HG03469 (cell line): ENCODE measurements around the gene CD34.

ENCODE experiments used
- ATAC-seq: cut with Tn5 transposase; IDR thresholded peaks from one replicate; pipeline ENCODE4 v1.9.1; 2021; ENCODE audit warnings: mild to moderate bottlenecking, moderate library complexity, moderate number of reproducible peaks; ENCODE audit not compliant: unreplicated experiment

CD34 gene

DNA sequence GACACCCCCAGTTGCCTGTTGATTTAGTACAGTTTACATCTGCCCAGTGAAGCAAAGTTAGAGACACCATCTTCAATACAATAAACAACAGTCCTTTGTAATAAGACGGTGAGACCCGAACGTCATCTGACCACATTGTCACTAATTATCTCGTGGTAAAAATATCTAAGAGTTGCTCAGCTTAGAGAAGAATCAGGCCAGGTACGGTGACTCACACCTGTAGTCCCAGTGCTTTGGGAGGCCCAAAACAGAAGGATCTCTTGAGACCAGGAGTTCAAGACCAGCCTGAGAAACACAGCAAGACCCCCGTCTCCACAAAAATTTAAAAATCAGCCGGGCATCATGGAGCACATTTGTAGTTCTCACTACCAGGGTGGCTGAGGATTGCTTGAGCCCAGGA is 53.5 kb downstream of the CD34 start:
- no peak for ATAC-seq

- ATAC-seq = no peak
Observed at GRCh38 chr1:207856276-207857023, 54.5 kb downstream of the CD34 start.

DNA sequence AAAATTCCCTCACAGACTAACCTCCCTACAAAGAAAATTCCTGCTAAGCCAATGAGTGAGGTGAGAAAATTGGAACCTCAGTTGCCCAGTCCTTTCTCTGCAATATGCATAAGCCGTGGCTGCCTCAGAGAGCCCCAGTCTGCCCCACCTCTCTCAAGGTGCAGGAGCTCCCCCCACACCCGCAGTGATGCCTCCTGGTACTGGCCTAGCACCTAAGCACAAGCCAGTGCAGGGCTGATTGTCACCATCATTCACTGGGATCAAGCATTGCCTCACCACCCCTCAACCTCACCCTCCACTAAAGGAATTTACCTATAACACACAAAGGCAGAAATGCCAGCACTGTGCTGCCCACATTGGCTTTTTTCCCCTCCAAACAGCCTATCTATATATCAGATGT is 56.9 kb downstream of the CD34 start:
- no peak for ATAC-seq

DNA sequence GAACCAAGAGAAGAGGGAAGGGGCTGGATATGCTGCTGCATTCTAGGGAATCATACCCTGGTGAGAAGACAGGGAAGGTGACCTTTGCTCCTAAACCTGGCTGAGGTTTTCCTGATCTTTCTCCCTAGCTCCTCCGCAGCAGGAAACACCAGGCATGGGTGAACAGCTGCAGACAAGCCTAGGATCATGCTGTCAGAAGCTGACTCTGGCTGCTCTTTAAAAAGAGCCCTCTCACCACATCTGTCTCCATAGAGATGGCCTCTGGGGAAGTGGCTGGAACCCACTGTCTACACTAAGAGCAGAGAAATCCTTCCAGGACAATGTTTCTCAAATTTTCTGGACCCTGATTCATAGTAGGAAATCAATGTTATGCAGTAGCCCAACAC is 57.6 kb downstream of the CD34 start:
- no peak for ATAC-seq

- ATAC-seq = no peak
Observed at GRCh38 chr1:207852576-207853371, 58.2 kb downstream of the CD34 start.

GRCh38 chr1:207851696-207852095 is 59.2 kb downstream of the CD34 start:
- no peak for ATAC-seq

DNA sequence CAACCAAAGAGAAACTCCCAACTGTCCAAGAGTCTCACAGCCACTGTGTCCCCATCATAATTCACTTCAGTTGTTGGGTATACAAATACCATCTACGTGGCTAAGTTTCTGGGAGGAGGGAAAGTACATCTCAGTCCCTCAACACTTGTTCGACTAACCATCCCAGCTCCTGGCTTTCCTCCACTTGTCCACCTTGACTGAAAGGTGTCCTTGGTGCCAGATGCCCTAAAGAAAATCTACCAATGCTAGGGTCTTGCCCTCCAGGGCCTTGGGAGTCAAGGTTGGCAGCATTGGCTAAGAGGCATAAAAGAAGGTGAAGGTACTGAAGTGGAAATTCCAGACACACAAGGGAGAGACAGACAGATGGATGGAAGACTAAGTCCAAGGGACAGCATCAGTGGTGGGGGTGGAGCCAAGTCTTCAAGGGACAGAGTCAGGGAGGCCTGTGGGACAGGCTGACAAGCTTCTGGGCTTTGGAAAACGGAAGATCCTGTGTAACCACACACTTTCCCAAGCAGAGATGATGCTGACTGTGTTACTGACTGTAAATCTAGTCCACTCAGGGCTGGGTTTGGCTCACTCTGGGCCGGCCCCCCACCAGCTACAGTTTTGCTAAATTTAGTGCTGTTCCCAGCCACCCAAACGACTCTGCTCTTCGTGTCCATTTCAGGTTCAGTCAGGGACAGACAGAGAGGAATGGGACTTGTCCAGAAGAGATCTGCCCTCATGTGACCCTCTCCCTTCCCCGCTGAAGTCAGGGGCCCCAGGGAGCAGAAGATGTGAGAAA is 60.1 kb downstream of the CD34 start:
- no peak for ATAC-seq

DNA sequence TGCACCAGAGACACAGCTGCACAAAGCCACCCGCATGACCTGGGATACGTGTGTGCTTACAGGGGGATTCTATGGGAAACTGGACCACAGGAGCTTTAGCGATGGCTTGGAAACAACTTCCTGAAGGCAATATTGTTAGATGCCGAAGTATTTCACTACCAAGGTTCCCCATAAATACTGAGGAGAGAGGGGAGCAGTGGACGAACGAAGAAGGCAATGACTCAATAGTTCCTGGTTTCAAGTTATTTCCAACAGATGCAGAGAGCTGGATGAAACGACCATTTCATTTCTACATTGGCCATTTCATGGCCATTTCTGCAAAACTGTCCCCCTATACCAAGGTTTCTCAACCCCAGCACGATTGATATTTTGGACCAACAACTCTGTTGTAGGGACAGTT is 61.3 kb downstream of the CD34 start:
- ATAC-seq = no peak

DNA sequence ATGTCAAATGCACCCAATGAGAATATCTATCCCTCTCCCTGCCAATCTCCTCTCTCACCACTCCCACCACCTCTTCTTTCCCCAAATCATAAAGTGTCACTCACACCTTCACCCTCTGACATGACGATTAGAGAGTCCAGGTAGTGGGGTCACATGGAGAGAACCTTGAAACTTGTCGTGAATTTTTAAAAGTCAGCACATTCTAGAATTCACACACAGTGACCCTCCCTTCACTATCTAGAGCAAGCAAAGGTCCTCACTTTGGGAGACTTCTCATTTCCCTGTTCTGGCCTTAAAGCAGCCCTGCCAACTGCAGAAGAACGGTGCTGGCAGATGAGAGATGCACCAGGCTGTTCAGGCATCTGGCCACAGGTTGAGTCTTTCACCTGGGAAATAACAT is 61.9 kb downstream of the CD34 start:
- no peak for ATAC-seq

GRCh38 chr1:207848234-207848633 is 62.7 kb downstream of the CD34 start:
- no peak for ATAC-seq

DNA sequence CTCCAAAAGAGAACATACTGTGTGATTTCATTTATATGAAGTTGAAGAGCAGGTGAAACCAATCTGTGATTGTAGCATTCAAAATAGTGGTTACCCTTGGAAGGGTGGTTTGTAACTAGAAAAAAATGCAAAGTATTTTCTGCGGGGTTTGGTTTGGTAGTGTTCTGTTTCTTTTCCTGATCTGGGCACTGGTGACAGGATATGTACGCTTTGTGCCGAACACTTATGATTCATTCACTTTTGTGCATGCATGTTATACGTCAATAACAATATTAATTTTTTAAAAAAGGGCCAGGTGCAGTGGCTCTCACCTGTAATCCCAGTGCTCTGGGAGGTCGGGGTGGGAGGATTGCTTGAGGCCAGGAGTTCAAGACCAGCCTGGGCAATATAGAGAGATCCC is 63.8 kb downstream of the CD34 start:
- ATAC-seq = no peak

DNA sequence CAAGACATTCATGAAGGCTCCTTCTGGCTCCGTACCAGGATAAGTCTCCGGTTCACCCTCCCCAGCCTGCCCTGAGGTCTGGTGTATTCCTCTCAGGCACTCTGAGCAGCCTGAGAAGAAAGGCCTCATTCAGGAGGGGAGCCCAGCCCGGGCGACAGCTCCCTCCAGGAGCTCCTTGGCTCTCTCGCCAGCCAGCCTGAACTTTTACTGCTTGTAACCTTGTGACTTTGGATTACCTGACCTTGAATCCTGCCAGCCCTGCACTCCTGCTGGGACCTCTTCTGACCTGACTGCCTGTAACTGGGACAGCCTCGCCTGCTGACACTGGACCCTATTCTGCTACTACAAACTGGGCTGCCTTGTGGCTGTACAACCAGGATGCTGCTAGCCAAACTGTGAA is 65.8 kb downstream of the CD34 start:
- ATAC-seq = no peak

GRCh38 chr1:207844371-207844770 is 66.6 kb downstream of the CD34 start:
- ATAC-seq = no peak

- ATAC-seq = no peak
Observed at GRCh38 chr1:207842506-207842905, 68.4 kb downstream of the CD34 start.

GRCh38 chr1:207841901-207842300 is 69.0 kb downstream of the CD34 start:
- ATAC-seq = no peak

DNA sequence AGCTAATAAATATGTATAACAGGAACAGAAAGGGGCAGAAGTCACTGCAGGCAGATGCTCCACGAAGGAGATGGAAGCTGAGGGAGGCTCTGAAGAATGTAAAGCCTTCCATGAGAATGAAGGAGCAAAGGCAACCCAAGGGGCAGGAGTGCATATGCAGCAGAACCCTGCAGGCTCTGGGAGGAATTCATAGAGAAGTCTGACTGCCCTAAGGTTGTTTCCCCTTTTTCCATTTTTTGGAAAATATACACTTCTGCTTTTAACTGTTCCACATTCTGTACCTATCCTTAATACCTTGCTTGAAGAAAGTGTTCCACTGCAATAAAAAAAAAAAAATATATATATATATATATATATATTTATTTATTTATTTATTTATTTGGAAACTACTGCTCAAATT is 69.6 kb downstream of the CD34 start:
- ATAC-seq = no peak

DNA sequence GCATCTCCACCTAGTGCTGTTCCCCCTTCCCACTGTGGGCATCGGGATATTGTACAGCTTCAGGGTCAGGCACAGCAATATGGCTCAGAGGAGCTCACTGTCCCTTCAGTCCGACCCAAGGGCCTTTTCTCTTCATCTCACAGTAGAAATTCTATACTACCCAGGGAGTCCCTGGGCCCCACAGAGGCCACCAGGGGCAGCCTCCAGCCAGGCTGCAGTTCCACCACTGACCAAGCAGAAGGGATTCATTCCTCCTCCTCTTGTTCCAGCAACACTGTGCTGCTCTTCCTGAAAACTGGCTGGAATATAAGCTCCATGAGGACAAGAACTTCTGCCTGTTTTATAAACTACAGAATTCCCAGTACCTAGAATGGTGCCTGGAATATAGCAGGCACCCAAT is 70.5 kb downstream of the CD34 start:
- no peak for ATAC-seq

GRCh38 chr1:207839083-207839413 is 71.9 kb downstream of the CD34 start:
- ATAC-seq = no peak

- no peak for ATAC-seq
Observed at GRCh38 chr1:207838156-207839082, 72.5 kb downstream of the CD34 start.

DNA sequence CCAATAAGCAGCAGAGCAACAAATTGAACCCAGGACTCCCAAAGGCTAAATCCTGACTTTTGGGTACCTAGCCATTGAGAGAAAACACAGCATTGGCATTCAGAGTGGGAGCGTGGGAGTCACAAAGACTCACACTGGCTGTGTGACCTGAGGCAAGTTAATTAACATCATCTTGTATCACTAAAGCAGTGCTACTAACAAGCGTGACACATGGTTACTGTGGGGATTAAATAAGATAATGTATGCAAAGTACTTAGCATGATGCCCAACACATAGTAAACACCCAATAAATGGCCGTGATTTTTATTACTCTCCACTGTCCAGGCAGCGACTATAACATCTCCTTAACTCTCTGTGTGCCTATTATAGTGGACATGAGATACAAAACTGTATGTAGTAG is 73.3 kb downstream of the CD34 start:
- ATAC-seq = no peak
